Liver (tissue), 9 donors: ENCODE data around the gene RAB1A. TPM values are rescaled to one million over a fixed set of nuclear protein-coding genes. Genes with fewer than 3 reads are reported as not detected.

Experiments
- DNase-seq: peaks from one replicate; pipeline ENCODE4 v3.0.0-alpha.2; 2017; ENCODE audit warnings: low spot score
- H3K27ac ChIP-seq, 2 donors: one replicate each; pipeline ENCODE4 v1.7.0; 2013; ENCODE audit warnings: inconsistent platforms in 2 of 2, low read length in 2 of 2, control low read depth in 1 of 2, low read depth in 1 of 2, mild to moderate bottlenecking in 1 of 2
- H3K27me3 ChIP-seq, 4 donors: one replicate each; pipeline versions ENCODE4 v1.6.1 to v1.7.0; 2013; ENCODE audit warnings: low read length in 3 of 4, inconsistent platforms in 1 of 4, mild to moderate bottlenecking in 1 of 4, moderate library complexity in 1 of 4; ENCODE audit not compliant: control insufficient read depth in 4 of 4, insufficient read depth in 4 of 4
- H3K36me3 ChIP-seq, 4 donors: one replicate each; pipeline versions ENCODE4 v1.6.1 to v1.7.0; 2013; ENCODE audit warnings: low read length in 3 of 4, mild to moderate bottlenecking in 3 of 4, low read depth in 1 of 4, moderate library complexity in 1 of 4; ENCODE audit not compliant: control insufficient read depth in 4 of 4, insufficient read depth in 3 of 4
- H3K4me1 ChIP-seq, 4 donors: one replicate each; pipeline versions ENCODE4 v1.6.1 to v1.7.0; 2013; ENCODE audit warnings: low read length in 3 of 4, mild to moderate bottlenecking in 3 of 4, moderate library complexity in 1 of 4; ENCODE audit not compliant: control insufficient read depth in 4 of 4, insufficient read depth in 4 of 4
- H3K4me3 ChIP-seq, 3 donors: one replicate each; pipeline versions ENCODE4 v1.6.1 to v1.7.0; 2013; ENCODE audit warnings: low read length in 3 of 3, control low read depth in 1 of 3, low read depth in 1 of 3, mild to moderate bottlenecking in 1 of 3
- H3K9ac ChIP-seq, 2 donors: one replicate each; pipeline ENCODE4 v1.7.0; 2013; ENCODE audit warnings: low read length in 2 of 2, mild to moderate bottlenecking in 2 of 2, moderate library complexity in 2 of 2, control low read depth in 1 of 2, low read depth in 1 of 2
- H3K9me3 ChIP-seq, 4 donors: one replicate each; pipeline versions ENCODE4 v1.6.1 to v1.7.0; 2013; ENCODE audit warnings: low read length in 3 of 4; ENCODE audit not compliant: control insufficient read depth in 4 of 4
- EGR1 ChIP-seq, 2 donors: IDR thresholded peaks; 2 replicates each; pipeline ENCODE4 v1.6.1; 2016 to 2018; ENCODE audit warnings: antibody characterized with exemption in 2 of 2, low read depth in 2 of 2
- FOXA1 ChIP-seq: IDR thresholded peaks from 2 replicates; pipeline ENCODE4 v1.6.1; 2016; ENCODE audit warnings: antibody characterized with exemption
- FOXA2 ChIP-seq: IDR thresholded peaks from 2 replicates; pipeline ENCODE4 v1.6.1; 2016; ENCODE audit warnings: antibody characterized with exemption
- GABPA ChIP-seq, 2 donors: IDR thresholded peaks in 1 of 2; conservative IDR thresholded peaks in 1 of 2; 2 replicates each; pipeline ENCODE4 v1.6.1; 2016; ENCODE audit warnings: antibody characterized with exemption in 2 of 2, mild to moderate bottlenecking in 1 of 2, moderate library complexity in 1 of 2
- HNF4A ChIP-seq, 2 donors: conservative IDR thresholded peaks; 2 replicates each; pipeline ENCODE4 v1.6.1; 2016; ENCODE audit warnings: antibody characterized with exemption in 2 of 2, mild to moderate bottlenecking in 2 of 2
- HNF4G ChIP-seq: IDR thresholded peaks from 2 replicates; pipeline ENCODE4 v1.6.1; 2016; ENCODE audit warnings: antibody characterized with exemption
- JUND ChIP-seq, 2 donors: IDR thresholded peaks; 2 replicates each; pipeline ENCODE4 v1.6.1; 2016; ENCODE audit warnings: antibody characterized with exemption in 2 of 2
- NR2F2 ChIP-seq: IDR thresholded peaks from 2 replicates; pipeline ENCODE4 v1.6.1; 2016; ENCODE audit warnings: antibody characterized with exemption
- RAD21 ChIP-seq, 2 donors: IDR thresholded peaks; 2 replicates each; pipeline ENCODE4 v1.6.1; 2016; ENCODE audit warnings: antibody characterized with exemption in 2 of 2, mild to moderate bottlenecking in 2 of 2
- RXRA ChIP-seq, 2 donors: IDR thresholded peaks; 2 replicates each; pipeline ENCODE4 v1.6.1; 2017 to 2018; ENCODE audit warnings: antibody characterized with exemption in 2 of 2, mild to moderate bottlenecking in 1 of 2
- SP1 ChIP-seq: IDR thresholded peaks from 2 replicates; pipeline ENCODE4 v1.6.1; 2018; ENCODE audit warnings: antibody characterized with exemption, mild to moderate bottlenecking
- TAF1 ChIP-seq: conservative IDR thresholded peaks from 2 replicates; pipeline ENCODE4 v1.6.1; 2016; ENCODE audit warnings: antibody characterized with exemption, mild to moderate bottlenecking
- YY1 ChIP-seq: IDR thresholded peaks from 2 replicates; pipeline ENCODE4 v1.6.1; 2016; ENCODE audit warnings: antibody characterized with exemption, mild to moderate bottlenecking
- WGBS: extraction: QIAGEN DNeasy Blood & Tissue Kit; methylation state at CpG from one replicate; pipeline ENCODE4 v1.1.7; 2013; 5-methylcytosine and 5-hydroxymethylcytosine counted together
- polyA plus RNA-seq, 2 donors: library from polyadenylated mRNA; stranded (reverse) in 1 of 2; unstranded in 1 of 2; fragments of 200-250 nt in 1 of 2; fragments of >200 nt in 1 of 2; fragmentation: Nextera tagmentation in 1 of 2; extraction: Ambion mirVana in 1 of 2; gene quantifications; one replicate each; pipeline versions ENCODE4 v1.2.1 to v1.2.3, GENCODE V29; 2013 to 2015
- total RNA-seq, 2 donors: library from RNA; depleted of rRNA; stranded (reverse); fragments of >200 nt; gene quantifications; one replicate each; pipeline ENCODE4 v1.2.3, GENCODE V29; 2014
- TF ChIP-seq, protein P1 (sequence below): fragments of 150-350 bp; IDR thresholded peaks from 2 replicates; pipeline ENCODE4 v1.5.1; 2017; ENCODE audit warnings: improper control_type of control experiment, low read depth, low read length; ENCODE audit not compliant: missing input control
- TF ChIP-seq, protein P2 (sequence below): IDR thresholded peaks from 2 replicates; pipeline ENCODE4 v1.6.1; 2016; ENCODE audit warnings: antibody characterized with exemption
- TF ChIP-seq, protein P3 (sequence below): IDR thresholded peaks from 2 replicates; pipeline ENCODE4 v1.6.1; 2016; ENCODE audit warnings: antibody characterized with exemption, mild to moderate bottlenecking
- TF ChIP-seq, protein P4 (sequence below): IDR thresholded peaks from 2 replicates; pipeline ENCODE4 v1.6.1; 2016; ENCODE audit warnings: antibody characterized with exemption
- TF ChIP-seq, protein P5 (sequence below): IDR thresholded peaks from 2 replicates; pipeline ENCODE4 v1.6.1; 2016; ENCODE audit warnings: antibody characterized with exemption
- donor health status: healthy.
- donor health status: healthy.
- donor health status: healthy.
- donor health status: healthy.
- donor health status: healthy.

The RAB1A gene
- total and polyA plus RNA-seq, 4 donors = 52.8 to 89.7 (median 77.8) TPM

DNA sequence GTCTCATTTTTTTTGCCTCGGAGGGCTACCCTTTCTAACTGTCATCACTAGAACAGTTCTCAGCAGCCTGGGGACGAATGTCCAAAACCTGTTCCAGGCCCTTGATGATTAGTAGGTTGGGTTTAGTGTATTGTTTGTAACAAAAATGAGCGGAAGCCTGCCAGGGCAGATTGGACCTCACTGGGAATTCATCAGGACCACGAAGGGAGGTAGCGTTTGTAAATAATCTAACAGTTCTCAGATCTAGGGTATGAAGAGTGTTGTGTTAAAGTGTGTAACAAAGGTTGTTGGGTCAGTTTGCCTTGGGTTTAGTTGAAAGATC, 72.9 kb downstream of the RAB1A start:
- Histone ChIP-seq H3K27me3 (no peaks in the 10 kb centered on the region), H3K9me3 (no peaks in the 10 kb centered on the region), H3K9ac (peak overlapping the region; percentile 7 to 46), H3K4me3 (peak overlapping the region; percentile 52 to 92 (median 76)), H3K36me3 (no peaks in the 10 kb centered on the region), H3K27ac (peak overlapping the region; percentile 49 to 78), H3K4me1 (peaks cover 2 to 16% (median 10%) of the 10 kb centered on the region in 4 donors)
- no peak for DNase-seq
- 15% methylated on average over 5 of the region's 5 CpGs for WGBS
- TF ChIP-seq JUND (IDR thresholded peaks at IDR 0.05) (no peak), RAD21 (IDR thresholded peaks at IDR 0.05) (no peak), GABPA (IDR thresholded peaks at IDR 0.05 in 1 of 2, conservative IDR thresholded peaks at IDR 0.05 in 1 of 2) (no peak), EGR1 (IDR thresholded peaks at IDR 0.05; ENCODE audit: low read depth in 2 of 2) (no peak), RXRA (IDR thresholded peaks at IDR 0.05) (no peak), FOXA1 (no peak), HNF4A (conservative IDR thresholded peaks at IDR 0.05) (no peak), TAF1 (no peak), YY1 (no peak), NR2F2 (no peak), FOXA2 (no peak), HNF4G (no peak), SP1 (no peak)
- TF ChIP-seq, protein P1, sequence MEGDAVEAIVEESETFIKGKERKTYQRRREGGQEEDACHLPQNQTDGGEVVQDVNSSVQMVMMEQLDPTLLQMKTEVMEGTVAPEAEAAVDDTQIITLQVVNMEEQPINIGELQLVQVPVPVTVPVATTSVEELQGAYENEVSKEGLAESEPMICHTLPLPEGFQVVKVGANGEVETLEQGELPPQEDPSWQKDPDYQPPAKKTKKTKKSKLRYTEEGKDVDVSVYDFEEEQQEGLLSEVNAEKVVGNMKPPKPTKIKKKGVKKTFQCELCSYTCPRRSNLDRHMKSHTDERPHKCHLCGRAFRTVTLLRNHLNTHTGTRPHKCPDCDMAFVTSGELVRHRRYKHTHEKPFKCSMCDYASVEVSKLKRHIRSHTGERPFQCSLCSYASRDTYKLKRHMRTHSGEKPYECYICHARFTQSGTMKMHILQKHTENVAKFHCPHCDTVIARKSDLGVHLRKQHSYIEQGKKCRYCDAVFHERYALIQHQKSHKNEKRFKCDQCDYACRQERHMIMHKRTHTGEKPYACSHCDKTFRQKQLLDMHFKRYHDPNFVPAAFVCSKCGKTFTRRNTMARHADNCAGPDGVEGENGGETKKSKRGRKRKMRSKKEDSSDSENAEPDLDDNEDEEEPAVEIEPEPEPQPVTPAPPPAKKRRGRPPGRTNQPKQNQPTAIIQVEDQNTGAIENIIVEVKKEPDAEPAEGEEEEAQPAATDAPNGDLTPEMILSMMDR = no peak
- TF ChIP-seq, protein P2, sequence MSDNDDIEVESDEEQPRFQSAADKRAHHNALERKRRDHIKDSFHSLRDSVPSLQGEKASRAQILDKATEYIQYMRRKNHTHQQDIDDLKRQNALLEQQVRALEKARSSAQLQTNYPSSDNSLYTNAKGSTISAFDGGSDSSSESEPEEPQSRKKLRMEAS = no peak
- TF ChIP-seq, protein P3, sequence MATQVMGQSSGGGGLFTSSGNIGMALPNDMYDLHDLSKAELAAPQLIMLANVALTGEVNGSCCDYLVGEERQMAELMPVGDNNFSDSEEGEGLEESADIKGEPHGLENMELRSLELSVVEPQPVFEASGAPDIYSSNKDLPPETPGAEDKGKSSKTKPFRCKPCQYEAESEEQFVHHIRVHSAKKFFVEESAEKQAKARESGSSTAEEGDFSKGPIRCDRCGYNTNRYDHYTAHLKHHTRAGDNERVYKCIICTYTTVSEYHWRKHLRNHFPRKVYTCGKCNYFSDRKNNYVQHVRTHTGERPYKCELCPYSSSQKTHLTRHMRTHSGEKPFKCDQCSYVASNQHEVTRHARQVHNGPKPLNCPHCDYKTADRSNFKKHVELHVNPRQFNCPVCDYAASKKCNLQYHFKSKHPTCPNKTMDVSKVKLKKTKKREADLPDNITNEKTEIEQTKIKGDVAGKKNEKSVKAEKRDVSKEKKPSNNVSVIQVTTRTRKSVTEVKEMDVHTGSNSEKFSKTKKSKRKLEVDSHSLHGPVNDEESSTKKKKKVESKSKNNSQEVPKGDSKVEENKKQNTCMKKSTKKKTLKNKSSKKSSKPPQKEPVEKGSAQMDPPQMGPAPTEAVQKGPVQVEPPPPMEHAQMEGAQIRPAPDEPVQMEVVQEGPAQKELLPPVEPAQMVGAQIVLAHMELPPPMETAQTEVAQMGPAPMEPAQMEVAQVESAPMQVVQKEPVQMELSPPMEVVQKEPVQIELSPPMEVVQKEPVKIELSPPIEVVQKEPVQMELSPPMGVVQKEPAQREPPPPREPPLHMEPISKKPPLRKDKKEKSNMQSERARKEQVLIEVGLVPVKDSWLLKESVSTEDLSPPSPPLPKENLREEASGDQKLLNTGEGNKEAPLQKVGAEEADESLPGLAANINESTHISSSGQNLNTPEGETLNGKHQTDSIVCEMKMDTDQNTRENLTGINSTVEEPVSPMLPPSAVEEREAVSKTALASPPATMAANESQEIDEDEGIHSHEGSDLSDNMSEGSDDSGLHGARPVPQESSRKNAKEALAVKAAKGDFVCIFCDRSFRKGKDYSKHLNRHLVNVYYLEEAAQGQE = no peak
- TF ChIP-seq, protein P4, sequence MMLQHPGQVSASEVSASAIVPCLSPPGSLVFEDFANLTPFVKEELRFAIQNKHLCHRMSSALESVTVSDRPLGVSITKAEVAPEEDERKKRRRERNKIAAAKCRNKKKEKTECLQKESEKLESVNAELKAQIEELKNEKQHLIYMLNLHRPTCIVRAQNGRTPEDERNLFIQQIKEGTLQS = no peak
- TF ChIP-seq, protein P5, sequence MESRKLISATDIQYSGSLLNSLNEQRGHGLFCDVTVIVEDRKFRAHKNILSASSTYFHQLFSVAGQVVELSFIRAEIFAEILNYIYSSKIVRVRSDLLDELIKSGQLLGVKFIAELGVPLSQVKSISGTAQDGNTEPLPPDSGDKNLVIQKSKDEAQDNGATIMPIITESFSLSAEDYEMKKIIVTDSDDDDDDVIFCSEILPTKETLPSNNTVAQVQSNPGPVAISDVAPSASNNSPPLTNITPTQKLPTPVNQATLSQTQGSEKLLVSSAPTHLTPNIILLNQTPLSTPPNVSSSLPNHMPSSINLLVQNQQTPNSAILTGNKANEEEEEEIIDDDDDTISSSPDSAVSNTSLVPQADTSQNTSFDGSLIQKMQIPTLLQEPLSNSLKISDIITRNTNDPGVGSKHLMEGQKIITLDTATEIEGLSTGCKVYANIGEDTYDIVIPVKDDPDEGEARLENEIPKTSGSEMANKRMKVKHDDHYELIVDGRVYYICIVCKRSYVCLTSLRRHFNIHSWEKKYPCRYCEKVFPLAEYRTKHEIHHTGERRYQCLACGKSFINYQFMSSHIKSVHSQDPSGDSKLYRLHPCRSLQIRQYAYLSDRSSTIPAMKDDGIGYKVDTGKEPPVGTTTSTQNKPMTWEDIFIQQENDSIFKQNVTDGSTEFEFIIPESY = no peak
